Upper lobe of left lung (tissue), 6 donors: ENCODE data around the gene PROSER3. TPM values are rescaled to one million over a fixed set of nuclear protein-coding genes. Genes with fewer than 3 reads are reported as not detected.

Experiments
- ATAC-seq, 2 donors: fragments of 200-7000 bp; cut with Tn5 transposase; one replicate each; pipeline ENCODE4 v1.9.1; 2022; ENCODE audit warnings: mild to moderate bottlenecking in 2 of 2, moderate library complexity in 2 of 2; ENCODE audit not compliant: low FRiP score in 2 of 2
- DNase-seq, 2 donors: peaks; one replicate each; pipeline ENCODE4 v3.0.0-alpha.2; 2019 to 2020
- H3K27ac ChIP-seq, 4 donors: fragments of 200-600 bp; sonication (generic); one replicate each; pipeline ENCODE4 v1.5.1; 2016 to 2019
- H3K27me3 ChIP-seq, 4 donors: fragments of 200-600 bp; sonication (generic); one replicate each; pipeline ENCODE4 v1.5.1; 2017 to 2019
- H3K36me3 ChIP-seq, 4 donors: fragments of 200-600 bp; sonication (generic); one replicate each; pipeline ENCODE4 v1.5.1; 2016 to 2019
- H3K4me1 ChIP-seq, 4 donors: fragments of 200-600 bp; sonication (generic); one replicate each; pipeline ENCODE4 v1.5.1; 2018 to 2019
- H3K4me3 ChIP-seq, 4 donors: fragments of 200-600 bp; sonication (generic); one replicate each; pipeline ENCODE4 v1.5.1; 2017 to 2019; ENCODE audit warnings: mild to moderate bottlenecking in 2 of 4, moderate library complexity in 1 of 4
- H3K9me3 ChIP-seq, 4 donors: fragments of 200-600 bp; sonication (generic); one replicate each; pipeline ENCODE4 v1.5.1; 2018 to 2019
- EP300 ChIP-seq, 4 donors: sonication (generic); formaldehyde crosslinking; IDR thresholded peaks; one replicate each; pipeline ENCODE4 v1.5.1; 2017; ENCODE audit warnings: antibody characterized with exemption in 4 of 4, control low read depth in 2 of 4
- POLR2A ChIP-seq, 4 donors: fragments of 450-650 bp; IDR thresholded peaks; one replicate each; pipeline ENCODE4 v1.5.1; 2016 to 2017; ENCODE audit warnings: antibody characterized with exemption in 4 of 4, mild to moderate bottlenecking in 2 of 4
- POLR2AphosphoS5 ChIP-seq, 2 donors: sonication (generic); formaldehyde crosslinking; IDR thresholded peaks; one replicate each; pipeline ENCODE4 v1.5.1; 2017; ENCODE audit warnings: antibody characterized with exemption in 2 of 2
- WGBS, 2 donors: methylation state at CpG; one replicate each; pipeline ENCODE4 v1.1.5; 2017 to 2018; 5-methylcytosine and 5-hydroxymethylcytosine counted together
- total RNA-seq, 6 donors: library from RNA; depleted of rRNA in 4 of 6; stranded (reverse); fragments of >200 nt in 4 of 6; gene quantifications; one replicate each; pipeline versions ENCODE4 v1.1.0 to v1.2.1, GENCODE V29; 2016 to 2021
- TF ChIP-seq, protein P1 (sequence below), 6 experiments: fragments of 450-650 bp in 4 of 6; fragments of 200-600 bp in 2 of 6; sonication (generic) in 2 of 6; IDR thresholded peaks; one replicate each; pipeline ENCODE4 v1.5.1; 2016 to 2019; ENCODE audit warnings: antibody characterized with exemption in 6 of 6
- donor health status: DM: no; HTN: no; CAD: no; lungs with moderate emphysema.
- donor health status: DM: no; HTN: yes; CAD: no; lungs with severe emphysema.

The PROSER3 gene
- total RNA-seq, 6 donors from 2014 or later: 13.8 to 32.5 (median 19.5) TPM

DNA sequence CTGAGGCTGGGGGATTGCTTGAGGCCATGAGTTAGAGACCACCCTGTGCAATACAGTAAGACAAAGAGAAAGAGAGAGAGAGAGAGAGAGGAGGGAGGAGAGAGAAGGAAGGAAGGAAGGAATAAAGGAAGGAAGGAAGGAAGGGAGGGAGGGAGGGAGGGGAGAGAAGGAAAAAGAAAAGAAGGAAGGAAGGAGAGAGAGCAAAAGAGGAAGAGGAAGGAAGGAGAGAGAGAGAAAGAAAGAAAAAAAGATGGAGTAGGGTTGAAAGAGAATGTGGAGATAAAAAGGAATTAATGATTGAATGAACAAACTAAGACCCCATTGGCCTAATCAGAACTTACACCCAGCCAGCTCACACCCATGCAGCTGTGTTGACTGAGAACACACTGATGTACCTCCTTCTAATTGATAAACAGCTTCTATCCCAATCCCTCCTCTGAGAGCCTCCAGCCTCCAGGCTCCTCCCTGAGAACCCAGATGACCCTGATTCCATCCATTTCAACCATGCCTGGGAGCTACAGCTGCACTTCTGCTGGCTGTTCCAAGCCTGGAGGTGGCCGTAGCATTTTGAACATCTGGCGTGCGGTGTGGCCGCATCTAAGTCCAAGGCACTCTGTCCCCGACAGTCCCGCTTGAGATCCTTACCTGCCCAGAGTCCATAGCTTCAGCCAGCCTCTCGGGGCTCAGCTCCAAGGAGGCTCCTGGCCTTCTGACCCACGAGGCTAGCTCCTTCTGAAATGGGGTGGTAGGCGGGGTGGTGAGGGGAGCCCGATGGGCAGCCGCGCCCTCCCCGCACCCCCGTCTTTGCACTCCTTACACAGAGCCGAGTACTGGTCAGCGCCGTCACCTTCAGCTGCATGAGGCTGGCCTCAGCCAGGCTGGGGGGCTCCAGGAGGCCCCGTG, 53.6 kb downstream of the PROSER3 start:
- Histone ChIP-seq H3K9me3 (no peaks in the 10 kb centered on the region), H3K4me1 (no peaks in the 10 kb centered on the region), H3K36me3 (no peaks in the 10 kb centered on the region), H3K27ac (no peak overlapping the region), H3K27me3 (no peaks in the 10 kb centered on the region), H3K4me3 (no peak overlapping the region)
- TF ChIP-seq POLR2AphosphoS5 (IDR thresholded peaks at IDR 0.05): no peak
- TF ChIP-seq, protein P1, sequence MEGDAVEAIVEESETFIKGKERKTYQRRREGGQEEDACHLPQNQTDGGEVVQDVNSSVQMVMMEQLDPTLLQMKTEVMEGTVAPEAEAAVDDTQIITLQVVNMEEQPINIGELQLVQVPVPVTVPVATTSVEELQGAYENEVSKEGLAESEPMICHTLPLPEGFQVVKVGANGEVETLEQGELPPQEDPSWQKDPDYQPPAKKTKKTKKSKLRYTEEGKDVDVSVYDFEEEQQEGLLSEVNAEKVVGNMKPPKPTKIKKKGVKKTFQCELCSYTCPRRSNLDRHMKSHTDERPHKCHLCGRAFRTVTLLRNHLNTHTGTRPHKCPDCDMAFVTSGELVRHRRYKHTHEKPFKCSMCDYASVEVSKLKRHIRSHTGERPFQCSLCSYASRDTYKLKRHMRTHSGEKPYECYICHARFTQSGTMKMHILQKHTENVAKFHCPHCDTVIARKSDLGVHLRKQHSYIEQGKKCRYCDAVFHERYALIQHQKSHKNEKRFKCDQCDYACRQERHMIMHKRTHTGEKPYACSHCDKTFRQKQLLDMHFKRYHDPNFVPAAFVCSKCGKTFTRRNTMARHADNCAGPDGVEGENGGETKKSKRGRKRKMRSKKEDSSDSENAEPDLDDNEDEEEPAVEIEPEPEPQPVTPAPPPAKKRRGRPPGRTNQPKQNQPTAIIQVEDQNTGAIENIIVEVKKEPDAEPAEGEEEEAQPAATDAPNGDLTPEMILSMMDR (IDR thresholded peaks at IDR 0.05): no peak
- no peak for TF ChIP-seq EP300 (IDR thresholded peaks at IDR 0.05)
- no peak for TF ChIP-seq POLR2A (IDR thresholded peaks at IDR 0.05)
- 81 to 95% methylated on average over 8 to 18 of the region's 18 CpGs for WGBS, 2 donors
- DNase-seq (no peak), ATAC-seq (no peak)

DNA sequence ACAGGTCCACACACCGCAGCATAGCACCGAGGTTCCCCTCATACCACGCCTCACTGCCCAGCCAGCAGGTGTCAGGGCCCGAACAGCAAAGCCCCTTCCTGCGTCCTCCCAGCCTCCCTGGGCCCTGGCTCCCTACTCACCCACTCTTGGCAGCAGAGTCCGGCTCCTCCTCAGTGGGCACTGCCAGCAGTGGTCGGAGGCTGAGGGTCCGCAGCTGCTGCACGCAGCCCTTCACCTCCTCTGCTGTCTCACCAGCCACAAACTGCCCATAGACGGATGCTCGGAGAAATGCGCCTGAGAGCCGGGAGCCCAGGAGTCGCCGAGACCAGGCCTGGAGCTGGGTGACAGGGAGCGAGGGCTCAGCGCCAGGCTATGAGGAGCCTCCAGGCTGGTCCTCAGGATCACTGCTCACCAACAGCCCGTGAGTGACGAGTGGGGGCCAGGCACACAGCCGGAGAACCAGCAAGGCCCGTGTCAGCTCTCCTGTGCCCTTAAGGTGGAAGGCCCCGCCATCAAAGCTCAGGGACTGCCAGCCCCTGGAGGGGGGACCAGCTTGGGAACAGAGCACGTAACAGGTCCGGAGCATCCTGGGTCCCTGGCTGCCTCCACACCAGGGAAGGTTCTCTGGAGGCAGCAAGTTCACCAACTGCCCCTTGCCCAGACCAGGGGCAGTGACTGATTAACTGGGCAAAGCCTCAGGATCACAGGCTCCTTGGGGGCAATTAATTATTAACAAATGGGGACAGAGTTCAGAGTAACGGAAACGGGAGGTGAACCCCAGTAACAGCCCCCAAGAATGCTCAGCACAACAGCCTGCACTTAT, 54.5 kb downstream of the PROSER3 start, which contains the start of gene PRODH2:
Gene PRODH2 (minus strand): TSS at position 626 of the 823 bp plus-strand sequence. CDS start 40 bp downstream, at position 586.
- Histone ChIP-seq H3K4me1 (no peaks in the 10 kb centered on the region), H3K36me3 (no peaks in the 10 kb centered on the region), H3K9me3 (no peaks in the 10 kb centered on the region), H3K27me3 (no peaks in the 10 kb centered on the region), H3K27ac (no peak within 1 kb of the TSS), H3K4me3 (no peak within 1 kb of the TSS)
- ATAC-seq (peak in 1 of 2 donors; percentile 54), DNase-seq (peak in 1 of 2 donors; percentile 65)
- 76 to 80% methylated on average over 8 to 26 of the region's 26 CpGs for whole genome bisulfite sequencing, 2 donors
- no peak for TF ChIP-seq POLR2AphosphoS5 (IDR thresholded peaks at IDR 0.05)
- TF ChIP-seq EP300 (IDR thresholded peaks at IDR 0.05): no peak
- TF ChIP-seq POLR2A (IDR thresholded peaks at IDR 0.05): no peak
- TF ChIP-seq, protein P1 (IDR thresholded peaks at IDR 0.05): no peak

DNA sequence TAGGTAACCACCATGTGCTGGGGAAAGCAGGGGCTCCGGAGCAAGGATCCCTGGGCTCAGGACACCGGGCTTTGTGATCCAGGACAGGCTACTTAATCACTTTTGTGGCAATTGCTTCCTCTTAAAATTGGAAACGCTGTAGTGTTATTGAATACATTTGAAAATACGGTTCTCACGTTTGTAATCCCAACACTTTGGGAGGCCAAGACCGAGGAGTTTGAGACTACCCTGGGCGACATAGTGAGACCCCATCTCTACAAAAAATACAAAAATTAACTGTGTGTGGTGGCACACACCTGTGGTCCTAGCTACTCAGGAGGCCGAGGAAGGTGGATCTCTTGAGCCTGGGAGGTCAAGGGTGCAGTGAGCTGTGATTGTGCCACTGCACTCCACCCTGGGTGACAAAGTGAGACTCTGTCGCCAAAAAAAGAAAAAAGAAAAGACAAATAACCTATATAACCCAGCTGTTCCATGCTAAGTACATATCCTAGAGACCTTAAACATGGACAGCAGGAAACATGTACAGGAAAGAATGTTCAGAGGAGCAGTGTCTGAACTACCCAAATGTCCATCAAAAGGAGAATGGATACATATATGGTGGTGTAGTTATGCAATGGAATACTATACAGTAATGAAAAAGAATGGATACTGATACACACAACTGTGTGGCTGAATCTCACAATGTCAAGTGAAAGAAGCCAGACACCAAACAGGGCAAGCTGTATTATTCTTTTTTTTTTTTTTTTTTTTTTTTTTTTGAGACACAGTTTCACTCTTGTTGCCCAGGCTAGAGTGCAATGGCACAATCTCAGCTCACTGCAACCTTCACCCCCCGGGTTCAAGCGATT, 55.3 kb downstream of the PROSER3 start:
- Histone ChIP-seq H3K36me3 (no peaks in the 10 kb centered on the region), H3K27me3 (no peaks in the 10 kb centered on the region), H3K9me3 (no peaks in the 10 kb centered on the region), H3K27ac (no peak overlapping the region), H3K4me1 (no peaks in the 10 kb centered on the region), H3K4me3 (no peak overlapping the region)
- TF ChIP-seq POLR2A (IDR thresholded peaks at IDR 0.05): no peak
- no peak for TF ChIP-seq EP300 (IDR thresholded peaks at IDR 0.05)
- TF ChIP-seq, protein P1 (IDR thresholded peaks at IDR 0.05): no peak
- no peak for TF ChIP-seq POLR2AphosphoS5 (IDR thresholded peaks at IDR 0.05)
- WGBS, 2 donors: 86% methylated on average over 11 of the region's 11 CpGs
- no peak for ATAC-seq
- no peak for DNase-seq

DNA sequence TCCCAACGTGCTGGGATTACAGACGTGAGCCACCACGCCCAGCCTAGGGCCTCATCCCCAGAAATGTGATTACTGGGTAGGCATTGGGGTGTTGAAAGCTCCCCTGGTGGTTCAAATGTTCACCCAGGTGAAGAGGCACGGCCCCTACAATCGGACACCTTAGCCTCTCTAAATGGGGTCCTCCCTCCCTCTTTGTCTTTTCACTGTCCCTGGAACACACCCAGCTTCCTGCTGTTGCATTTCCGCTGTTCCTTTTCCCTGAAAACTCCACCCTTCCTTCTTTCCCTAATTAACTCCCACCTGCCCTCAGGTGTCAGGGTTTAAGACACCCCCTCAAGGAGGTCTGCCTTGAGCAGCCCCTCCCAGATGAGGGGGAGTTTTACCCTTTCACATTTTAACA, 58.3 kb downstream of the PROSER3 start:
- Histone ChIP-seq H3K27me3 (no peaks in the 10 kb centered on the region), H3K36me3 (no peaks in the 10 kb centered on the region), H3K4me1 (no peaks in the 10 kb centered on the region), H3K27ac (no peak overlapping the region), H3K9me3 (no peaks in the 10 kb centered on the region), H3K4me3 (no peak overlapping the region)
- no peak for TF ChIP-seq EP300 (IDR thresholded peaks at IDR 0.05)
- no peak for TF ChIP-seq POLR2AphosphoS5 (IDR thresholded peaks at IDR 0.05)
- TF ChIP-seq, protein P1 (IDR thresholded peaks at IDR 0.05): no peak
- no peak for TF ChIP-seq POLR2A (IDR thresholded peaks at IDR 0.05)
- 35 to 46% methylated on average over 5 to 6 of the region's 6 CpGs for WGBS, 2 donors
- DNase-seq (no peak), ATAC-seq (no peak)
